Heart left ventricle (tissue), 13 donors: Measurements from ENCODE around the gene CCDC137.

ENCODE experiments used
- CTCF ChIP-seq, 12 donors: fragments of 200-600 bp; sonication (generic) in 4 of 12; IDR thresholded peaks; one replicate each; pipeline versions ENCODE4 v1.5.0 to v1.8.0; 2018 to 2022; ENCODE audit warnings: antibody characterized with exemption in 12 of 12, mild to moderate bottlenecking in 5 of 12
- POLR2A ChIP-seq, 2 donors: fragments of 450-650 bp; IDR thresholded peaks; one replicate each; pipeline ENCODE4 v1.6.1; 2017; ENCODE audit warnings: antibody characterized with exemption in 2 of 2, mild to moderate bottlenecking in 2 of 2, moderate library complexity in 2 of 2
- donor health status: ischemic (EF 13 %, LVEDD 7.1; RV severe dilation, severe dysfunction).
- donor health status: DM: no; HTN: yes; CAD: no.
- donor health status: DM: no; HTN: no; CAD: no.
- donor health status: ischemic (EF 25% LVEDD 6.9; RV normal size, moderate dysfunction).
- donor health status: ischemic (EF 25% LVEDD 5.7; RV mildly dilated, moderate dysfunction).
- donor health status: ischemic (EF 35%, LVEDD 5.7; RV mildly dilated, moderate dysfunction).
- donor health status: nonischemic (EF 11% LVEDD 7.7; RV severe dilation, severe dysfunction).
- donor health status: DM: yes; HTN: yes; CAD: no.
- donor health status: PGD.
- donor health status: ischemic (EF 29% LVEDD 5.4; RV normal size, mild dysfunction).
- donor health status: nonischemic (EF 23%, LVEDD 6.1; RV moderate dilation, normal function).

DNA sequence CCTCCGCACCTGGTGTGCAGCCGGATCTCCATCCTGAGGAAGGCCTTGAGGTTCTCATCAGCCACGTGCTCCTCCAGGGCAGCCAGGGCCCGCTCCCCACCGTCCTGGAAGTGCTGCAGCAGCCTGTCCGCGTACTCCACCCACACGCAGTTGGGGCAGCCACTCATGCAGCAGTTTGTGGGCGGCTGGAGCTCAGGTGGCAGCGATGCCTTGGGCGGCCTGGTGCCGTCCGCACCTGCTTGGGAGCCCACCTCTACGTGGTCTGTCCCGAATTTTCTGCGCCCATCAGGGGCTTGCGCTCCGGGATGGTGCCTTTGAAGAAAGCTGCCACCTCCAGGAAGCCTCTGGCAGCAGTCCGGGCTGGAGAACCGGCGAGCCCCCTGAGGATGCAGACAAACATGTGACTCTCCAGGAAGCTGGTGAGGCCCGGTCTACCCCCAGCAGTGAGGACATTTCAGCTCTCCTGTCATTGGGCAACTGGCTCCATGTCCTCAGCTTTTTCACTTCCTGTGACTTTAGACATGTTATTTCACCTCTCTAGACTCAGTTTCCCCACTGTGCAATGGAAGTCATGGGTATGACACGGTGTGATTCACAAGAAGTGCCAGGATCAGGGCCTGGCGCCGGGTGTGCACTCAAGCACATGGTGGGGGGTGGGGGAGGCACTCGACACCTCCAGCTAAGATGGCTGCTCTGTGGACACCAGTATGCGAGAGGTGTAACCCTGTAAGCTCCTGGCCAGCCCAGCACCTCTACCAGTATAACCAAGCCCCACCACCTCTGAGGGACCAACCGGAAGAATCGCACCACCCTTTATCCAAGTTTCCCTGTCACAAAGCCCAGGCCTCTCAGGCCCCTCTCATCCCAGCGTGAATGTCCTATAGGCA lies 1.1 kb upstream of the CCDC137 start:
- TF ChIP-seq CTCF (IDR thresholded peaks at IDR 0.05) (no peak), POLR2A (IDR thresholded peaks at IDR 0.05) (no peak)
